ENCODE results near the gene TIMM10B.

TIMM10B gene

GRCh38 chr11:6438979-6439571 is 42.2 kb upstream of the TIMM10B start:
- TF ChIP-seq EGR1 (IDR thresholded peaks at IDR 0.05) (no peak), EP300 (IDR thresholded peaks at IDR 0.05; ENCODE audit: borderline replicate concordance) (no peak), TCF12 (IDR thresholded peaks at IDR 0.05; ENCODE audit: low read depth) (no peak), TEAD4 (IDR thresholded peaks at IDR 0.05) (no peak), RAD21 (IDR thresholded peaks at IDR 0.05; ENCODE audit: low read depth) (peak; percentile 51; the same call in 1 of the 2 replicates)

- no peak for TF ChIP-seq TCF12 (IDR thresholded peaks at IDR 0.05; ENCODE audit: low read depth)
- no peak for TF ChIP-seq TAF1 (IDR thresholded peaks at IDR 0.05; ENCODE audit: low read depth)
- TF ChIP-seq RAD21 (IDR thresholded peaks at IDR 0.05; ENCODE audit: low read depth) = no peak
- no peak for TF ChIP-seq NFIC (IDR thresholded peaks at IDR 0.05)
- no peak for TF ChIP-seq EP300 (IDR thresholded peaks at IDR 0.05; ENCODE audit: borderline replicate concordance)
- TF ChIP-seq FOXM1 (IDR thresholded peaks at IDR 0.05; ENCODE audit: borderline replicate concordance, low read depth) = no peak
- TF ChIP-seq CREB1 (IDR thresholded peaks at IDR 0.05; ENCODE audit: low read depth) = no peak
- TF ChIP-seq, protein P1, sequence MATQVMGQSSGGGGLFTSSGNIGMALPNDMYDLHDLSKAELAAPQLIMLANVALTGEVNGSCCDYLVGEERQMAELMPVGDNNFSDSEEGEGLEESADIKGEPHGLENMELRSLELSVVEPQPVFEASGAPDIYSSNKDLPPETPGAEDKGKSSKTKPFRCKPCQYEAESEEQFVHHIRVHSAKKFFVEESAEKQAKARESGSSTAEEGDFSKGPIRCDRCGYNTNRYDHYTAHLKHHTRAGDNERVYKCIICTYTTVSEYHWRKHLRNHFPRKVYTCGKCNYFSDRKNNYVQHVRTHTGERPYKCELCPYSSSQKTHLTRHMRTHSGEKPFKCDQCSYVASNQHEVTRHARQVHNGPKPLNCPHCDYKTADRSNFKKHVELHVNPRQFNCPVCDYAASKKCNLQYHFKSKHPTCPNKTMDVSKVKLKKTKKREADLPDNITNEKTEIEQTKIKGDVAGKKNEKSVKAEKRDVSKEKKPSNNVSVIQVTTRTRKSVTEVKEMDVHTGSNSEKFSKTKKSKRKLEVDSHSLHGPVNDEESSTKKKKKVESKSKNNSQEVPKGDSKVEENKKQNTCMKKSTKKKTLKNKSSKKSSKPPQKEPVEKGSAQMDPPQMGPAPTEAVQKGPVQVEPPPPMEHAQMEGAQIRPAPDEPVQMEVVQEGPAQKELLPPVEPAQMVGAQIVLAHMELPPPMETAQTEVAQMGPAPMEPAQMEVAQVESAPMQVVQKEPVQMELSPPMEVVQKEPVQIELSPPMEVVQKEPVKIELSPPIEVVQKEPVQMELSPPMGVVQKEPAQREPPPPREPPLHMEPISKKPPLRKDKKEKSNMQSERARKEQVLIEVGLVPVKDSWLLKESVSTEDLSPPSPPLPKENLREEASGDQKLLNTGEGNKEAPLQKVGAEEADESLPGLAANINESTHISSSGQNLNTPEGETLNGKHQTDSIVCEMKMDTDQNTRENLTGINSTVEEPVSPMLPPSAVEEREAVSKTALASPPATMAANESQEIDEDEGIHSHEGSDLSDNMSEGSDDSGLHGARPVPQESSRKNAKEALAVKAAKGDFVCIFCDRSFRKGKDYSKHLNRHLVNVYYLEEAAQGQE (IDR thresholded peaks at IDR 0.05; ENCODE audit: low read depth) = no peak
- TF ChIP-seq EGR1 (IDR thresholded peaks at IDR 0.05) = no peak
These were observed 40.4 kb upstream of the TIMM10B start, which contains the start of gene HPX for GRCh38 chr11:6440906-6441358. TSS of gene HPX (minus strand) at chr11:6440987. CDS start at chr11:6440963, 24 bp downstream.

GRCh38 chr11:6442441-6442840 is 38.9 kb upstream of the TIMM10B start:
- TF ChIP-seq EP300 (IDR thresholded peaks at IDR 0.05; ENCODE audit: borderline replicate concordance) (no peak), TEAD4 (IDR thresholded peaks at IDR 0.05) (no peak), CREB1 (IDR thresholded peaks at IDR 0.05; ENCODE audit: low read depth) (no peak), EGR1 (IDR thresholded peaks at IDR 0.05) (no peak), RAD21 (IDR thresholded peaks at IDR 0.05; ENCODE audit: low read depth) (no peak), YY1 (IDR thresholded peaks at IDR 0.05; ENCODE audit: low read depth) (no peak), TCF12 (IDR thresholded peaks at IDR 0.05; ENCODE audit: low read depth) (no peak)
- TF ChIP-seq, protein P1 (IDR thresholded peaks at IDR 0.05; ENCODE audit: low read depth) = no peak
- TF ChIP-seq, protein P2, sequence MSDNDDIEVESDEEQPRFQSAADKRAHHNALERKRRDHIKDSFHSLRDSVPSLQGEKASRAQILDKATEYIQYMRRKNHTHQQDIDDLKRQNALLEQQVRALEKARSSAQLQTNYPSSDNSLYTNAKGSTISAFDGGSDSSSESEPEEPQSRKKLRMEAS (IDR thresholded peaks at IDR 0.05) = no peak
- TF ChIP-seq, protein P3, sequence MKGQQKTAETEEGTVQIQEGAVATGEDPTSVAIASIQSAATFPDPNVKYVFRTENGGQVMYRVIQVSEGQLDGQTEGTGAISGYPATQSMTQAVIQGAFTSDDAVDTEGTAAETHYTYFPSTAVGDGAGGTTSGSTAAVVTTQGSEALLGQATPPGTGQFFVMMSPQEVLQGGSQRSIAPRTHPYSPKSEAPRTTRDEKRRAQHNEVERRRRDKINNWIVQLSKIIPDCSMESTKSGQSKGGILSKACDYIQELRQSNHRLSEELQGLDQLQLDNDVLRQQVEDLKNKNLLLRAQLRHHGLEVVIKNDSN (IDR thresholded peaks at IDR 0.05) = no peak

GRCh38 chr11:6443269-6444003 is 37.9 kb upstream of the TIMM10B start:
- TF ChIP-seq RAD21 (IDR thresholded peaks at IDR 0.05; ENCODE audit: low read depth) (peak; percentile 73), EP300 (IDR thresholded peaks at IDR 0.05; ENCODE audit: borderline replicate concordance) (no peak)

GRCh38 chr11:6448574-6448973 is 32.7 kb upstream of the TIMM10B start:
- TF ChIP-seq FOXM1 (IDR thresholded peaks at IDR 0.05; ENCODE audit: borderline replicate concordance, low read depth) (no peak), RAD21 (IDR thresholded peaks at IDR 0.05; ENCODE audit: low read depth) (no peak), ZBTB7A (IDR thresholded peaks at IDR 0.05; ENCODE audit: low read depth) (no peak), TCF12 (IDR thresholded peaks at IDR 0.05; ENCODE audit: low read depth) (no peak), YY1 (IDR thresholded peaks at IDR 0.05; ENCODE audit: low read depth) (no peak), EP300 (IDR thresholded peaks at IDR 0.05; ENCODE audit: borderline replicate concordance) (no peak), TEAD4 (IDR thresholded peaks at IDR 0.05) (no peak), EGR1 (IDR thresholded peaks at IDR 0.05) (no peak), TAF1 (IDR thresholded peaks at IDR 0.05; ENCODE audit: low read depth) (no peak), CEBPB (IDR thresholded peaks at IDR 0.05) (no peak), CREB1 (IDR thresholded peaks at IDR 0.05; ENCODE audit: low read depth) (no peak), NFIC (IDR thresholded peaks at IDR 0.05) (no peak)
- TF ChIP-seq, protein P2 (IDR thresholded peaks at IDR 0.05) = no peak
- TF ChIP-seq, protein P1 (IDR thresholded peaks at IDR 0.05; ENCODE audit: low read depth) = no peak
- TF ChIP-seq, protein P3 (IDR thresholded peaks at IDR 0.05) = no peak

Measured in Ishikawa (cell line).